Measurements from ENCODE around the gene DDIT3. TPM values are rescaled to one million over a fixed set of nuclear protein-coding genes. Genes with fewer than 3 reads are reported as not detected.

Gene DDIT3
- total RNA-seq, 2 experiments from 2014 or later, result 32.3 to 42.7 TPM

DNA sequence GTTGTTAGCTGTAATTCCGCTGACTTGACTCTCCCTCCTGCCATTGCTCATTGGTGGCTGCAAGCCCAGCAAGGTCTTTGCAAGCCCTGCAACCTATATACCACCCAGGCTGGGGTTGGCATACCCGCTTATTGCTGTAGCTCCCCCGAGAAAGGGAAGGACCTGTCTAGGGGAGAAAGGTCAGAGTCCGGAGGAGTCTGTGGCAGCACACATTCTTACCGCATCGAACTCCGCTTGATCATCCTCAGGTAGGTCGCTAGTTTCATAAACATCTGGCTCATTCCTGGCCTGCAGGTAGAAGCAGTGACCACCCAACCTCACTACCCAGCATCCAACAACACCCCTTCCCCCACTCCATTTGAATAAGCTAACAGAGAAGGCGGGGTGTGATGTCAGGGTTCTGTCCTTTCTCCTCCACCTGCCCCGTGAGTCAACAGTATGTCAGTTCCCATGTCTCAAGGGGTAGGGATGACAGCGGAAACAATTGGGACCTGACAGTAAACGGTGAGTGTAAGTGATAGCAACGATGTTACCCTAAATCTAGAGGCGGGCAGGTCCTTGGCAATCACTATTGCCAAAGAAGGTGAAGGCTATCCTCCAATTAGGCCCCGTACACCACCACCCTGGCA, 25.6 kb upstream of the DDIT3 start:
- Histone ChIP-seq H3K79me2 (ENCODE audit: insufficient read depth, low read depth, low read length) (peaks cover 16% of the 10 kb centered on the region; the same call in 1 of the 2 replicates), H3K4me3 (ENCODE audit: low read depth, low read length, poor library complexity, severe bottlenecking) (peak overlapping the region; percentile 86)
- intact Hi-C loops (cut with micrococcal nuclease; ENCODE audit: unreplicated experiment), result loop anchor here (2.0 kb wide), 1 partner anchor 23 kb away; the partner anchor contains the start of gene MBD6

GRCh38 chr12:57543581-57543980, 23.3 kb upstream of the DDIT3 start:
- ChIA-PET POLR2A (interaction anchor here (0.6 kb wide), 2 partner anchors 208 to 472 kb away, joined by 3 read pairs; partner anchors contain the start of gene CDK4), CTCF (ENCODE audit: unreplicated experiment) (no interaction called here)
- no peak overlapping the region for H3K4me2 ChIP-seq (ENCODE audit: low read length)
- intact Hi-C loops (cut with micrococcal nuclease; ENCODE audit: unreplicated experiment), result no loop called here
- H4K20me1 ChIP-seq (ENCODE audit: insufficient read depth, low read length), result no peaks in the 10 kb centered on the region
- no peak overlapping the region for H3K27ac ChIP-seq (ENCODE audit: low read depth, low read length, poor library complexity, severe bottlenecking)
- H3K9me3 ChIP-seq (ENCODE audit: low read length), result no peaks in the 10 kb centered on the region
- no peak overlapping the region for H3K4me3 ChIP-seq (ENCODE audit: low read depth, low read length, poor library complexity, severe bottlenecking)
- H2AFZ ChIP-seq (ENCODE audit: low read length), result no peak overlapping the region
- no TSS peak for BruUV-seq (replicated peaks)
- peaks cover 29% of the 10 kb centered on the region for H3K4me1 ChIP-seq (ENCODE audit: insufficient read depth, low read length, poor library complexity, severe bottlenecking)
- no peak for TF ChIP-seq EZH2phosphoT487 (IDR thresholded peaks at IDR 0.05; ENCODE audit: borderline replicate concordance, low read depth, low read length)
- TF ChIP-seq CTCF (conservative IDR thresholded peaks at IDR 0.05; ENCODE audit: low read length), result no peak
- peaks cover 16% of the 10 kb centered on the region; the same call in 1 of the 2 replicates for H3K79me2 ChIP-seq (ENCODE audit: insufficient read depth, low read depth, low read length)
- H3K36me3 ChIP-seq (ENCODE audit: insufficient read depth, low read length), result peaks cover 27% of the 10 kb centered on the region; the same call in 1 of the 2 replicates
- H3K9me2 ChIP-seq (ENCODE audit: insufficient read depth, low read length), result no peaks in the 10 kb centered on the region
- no peak for DNase-seq (ENCODE audit: low spot score)

More for the DNA sequence above, 25.6 kb upstream of the DDIT3 start:
- no peaks in the 10 kb centered on the region for H4K20me1 ChIP-seq (ENCODE audit: insufficient read depth, low read length)
- peaks cover 23% of the 10 kb centered on the region for H3K4me1 ChIP-seq (ENCODE audit: insufficient read depth, low read length, poor library complexity, severe bottlenecking)
- ChIA-PET POLR2A (interaction anchor here (1.1 to 1.4 kb wide), 3 partner anchors 9 to 21 kb away, joined by 3 to 4 read pairs (median 3); no protein-coding TSS in a partner anchor), CTCF (ENCODE audit: unreplicated experiment) (interaction anchor here (0.5 kb wide), 1 partner anchor 91 kb away, joined by 3 read pairs; the partner anchor contains the start of gene INHBE)
- no peak for DNase-seq (ENCODE audit: low spot score)
- H3K36me3 ChIP-seq (ENCODE audit: insufficient read depth, low read length), result peaks cover 7% of the 10 kb centered on the region; the same call in 1 of the 2 replicates
- H2AFZ ChIP-seq (ENCODE audit: low read length), result no peak overlapping the region
- peak overlapping the region; percentile 71 for H3K4me2 ChIP-seq (ENCODE audit: low read length)
- H3K9me2 ChIP-seq (ENCODE audit: insufficient read depth, low read length), result no peaks in the 10 kb centered on the region
- no TSS peak for BruUV-seq (replicated peaks)
- TF ChIP-seq EZH2phosphoT487 (IDR thresholded peaks at IDR 0.05; ENCODE audit: borderline replicate concordance, low read depth, low read length) (no peak), CTCF (conservative IDR thresholded peaks at IDR 0.05; ENCODE audit: low read length) (no peak)
- no peak overlapping the region for H3K27ac ChIP-seq (ENCODE audit: low read depth, low read length, poor library complexity, severe bottlenecking)
- H3K9me3 ChIP-seq (ENCODE audit: low read length), result no peaks in the 10 kb centered on the region

- no peaks in the 10 kb centered on the region for H3K9me3 ChIP-seq (ENCODE audit: low read length)
- H4K20me1 ChIP-seq (ENCODE audit: insufficient read depth, low read length), result no peaks in the 10 kb centered on the region
- TF ChIP-seq CTCF (conservative IDR thresholded peaks at IDR 0.05; ENCODE audit: low read length) (no peak), EZH2phosphoT487 (IDR thresholded peaks at IDR 0.05; ENCODE audit: borderline replicate concordance, low read depth, low read length) (no peak)
- no peak overlapping the region for H2AFZ ChIP-seq (ENCODE audit: low read length)
- no peaks in the 10 kb centered on the region for H3K9me2 ChIP-seq (ENCODE audit: insufficient read depth, low read length)
- no peak overlapping the region for H3K27ac ChIP-seq (ENCODE audit: low read depth, low read length, poor library complexity, severe bottlenecking)
- no peak overlapping the region for H3K4me3 ChIP-seq (ENCODE audit: low read depth, low read length, poor library complexity, severe bottlenecking)
- intact Hi-C loops (cut with micrococcal nuclease; ENCODE audit: unreplicated experiment), result no loop called here
- CTCF ChIA-PET (ENCODE audit: unreplicated experiment), result no interaction called here
- BruUV-seq (replicated peaks), result no TSS peak
- H3K4me2 ChIP-seq (ENCODE audit: low read length), result no peak overlapping the region
- POLR2A ChIA-PET, result interaction anchor here (0.8 to 2.3 kb wide), 2 partner anchors 18 to 36 kb away, joined by 3 to 8 read pairs; no protein-coding TSS in a partner anchor
- DNase-seq (ENCODE audit: low spot score), result no peak
- H3K4me1 ChIP-seq (ENCODE audit: insufficient read depth, low read length, poor library complexity, severe bottlenecking), result peaks cover 22% of the 10 kb centered on the region
- H3K36me3 ChIP-seq (ENCODE audit: insufficient read depth, low read length), result peaks cover 39% of the 10 kb centered on the region
- peaks cover 14% of the 10 kb centered on the region; the same call in 1 of the 2 replicates for H3K79me2 ChIP-seq (ENCODE audit: insufficient read depth, low read depth, low read length)
These were observed 21.4 kb upstream of the DDIT3 start for GRCh38 chr12:57541717-57542116.
